IMR-90 (cell line): ENCODE results near the gene IRF6. TPM values are rescaled to one million over a fixed set of nuclear protein-coding genes. Genes with fewer than 3 reads are reported as not detected.

Experiments used
- ATAC-seq: fragments of 200-7000 bp; cut with Tn5 transposase; 2 replicates; pipeline ENCODE4 v1.9.1; 2020; ENCODE audit warnings: low read depth, mild to moderate bottlenecking, moderate library complexity
- BruUV-seq: library from RNA; stranded (reverse); fragments of 400-500 nt; replicated peaks from 2 replicates; lab custom pipeline; 2021; lab: Mats Ljungman, UMichigan
- CTCF ChIA-PET: fragments of 300-600 bp; formaldehyde crosslinking; extraction: SDS; loops from one replicate; lab custom pipeline; 2021; ENCODE audit warnings: antibody characterized with exemption; lab: Yijun Ruan, JAX
- POLR2A ChIA-PET: fragments of 300-600 bp; sonication (Branson Sonifier 250); formaldehyde crosslinking; loops from one replicate; lab custom pipeline; 2022; ENCODE audit warnings: antibody characterized with exemption; ENCODE audit not compliant: unreplicated experiment; lab: Charles Lee
- DNase-seq: peaks from one replicate; pipeline ENCODE4 v3.0.0; 2013
- H2AFZ ChIP-seq: replicated peaks from 2 replicates; pipeline ENCODE3; 2013; ENCODE audit warnings: low read length, mild to moderate bottlenecking; ENCODE audit not compliant: poor library complexity
- H2AK5ac ChIP-seq: 2 replicates; pipeline ENCODE4 v1.6.1; 2013; ENCODE audit warnings: low read depth, low read length, inconsistent platforms
- H2AK9ac ChIP-seq: replicated peaks from 2 replicates; pipeline ENCODE3; 2013; ENCODE audit warnings: mild to moderate bottlenecking, low read depth, low read length, moderate library complexity; ENCODE audit not compliant: poor library complexity
- H2BK120ac ChIP-seq: 2 replicates; pipeline ENCODE4 v1.6.1; 2013; ENCODE audit warnings: low read depth, low read length, inconsistent platforms
- H2BK15ac ChIP-seq: 3 replicates; pipeline ENCODE4 v1.6.1; 2013; ENCODE audit warnings: low read depth, low read length, inconsistent platforms
- H2BK20ac ChIP-seq: 2 replicates; pipeline ENCODE4 v1.6.1; 2013; ENCODE audit warnings: low read depth, mild to moderate bottlenecking, inconsistent platforms, low read length, moderate library complexity
- H2BK5ac ChIP-seq: 2 replicates; pipeline ENCODE4 v1.6.1; 2013; ENCODE audit warnings: mild to moderate bottlenecking, low read depth, low read length, inconsistent platforms; ENCODE audit not compliant: poor library complexity, severe bottlenecking
- H3K14ac ChIP-seq: replicated peaks from 2 replicates; pipeline ENCODE4 v1.6.1; 2013; ENCODE audit warnings: low read depth, low read length, inconsistent platforms
- H3K18ac ChIP-seq: 2 replicates; pipeline ENCODE4 v1.6.1; 2013; ENCODE audit warnings: low read depth, low read length, control low read depth
- H3K23ac ChIP-seq: 2 replicates; pipeline ENCODE4 v1.6.1; 2013; ENCODE audit warnings: low read depth, low read length, inconsistent platforms
- H3K27ac ChIP-seq: 2 replicates; pipeline ENCODE4 v1.5.1; 2013; ENCODE audit warnings: mild to moderate bottlenecking, control low read depth, low read length; ENCODE audit not compliant: insufficient read depth
- H3K27me3 ChIP-seq: 2 replicates; pipeline ENCODE4 v1.6.1; 2013; ENCODE audit warnings: low read length; ENCODE audit not compliant: control insufficient read depth, insufficient read depth
- H3K36me3 ChIP-seq: 2 replicates; pipeline ENCODE4 v1.6.1; 2013; ENCODE audit warnings: low read length, mixed read lengths; ENCODE audit not compliant: control insufficient read depth, insufficient read depth
- H3K4ac ChIP-seq: 2 replicates; pipeline ENCODE4 v1.6.1; 2013; ENCODE audit warnings: low read depth, low read length, inconsistent platforms
- H3K4me1 ChIP-seq: 2 replicates; pipeline ENCODE4 v1.6.1; 2013; ENCODE audit warnings: low read length, mixed read lengths; ENCODE audit not compliant: control insufficient read depth, insufficient read depth
- H3K4me2 ChIP-seq: 2 replicates; pipeline ENCODE4 v1.6.1; 2013; ENCODE audit warnings: low read depth, mild to moderate bottlenecking, control low read depth, low read length, moderate library complexity
- H3K4me3 ChIP-seq: 2 replicates; pipeline ENCODE4 v1.5.1; 2013; ENCODE audit warnings: low read depth, mild to moderate bottlenecking, control low read depth, low read length, moderate library complexity; ENCODE audit not compliant: insufficient read depth
- H3K56ac ChIP-seq: 2 replicates; pipeline ENCODE4 v1.6.1; 2013; ENCODE audit warnings: low read length, inconsistent platforms; ENCODE audit not compliant: insufficient read depth; ENCODE audit errors: extremely low read depth
- H3K79me1 ChIP-seq, 2 experiments: 2 replicates each; pipeline ENCODE4 v1.6.1; 2013; ENCODE audit warnings: low read length in 2 of 2, inconsistent platforms in 1 of 2, low read depth in 1 of 2
- H3K9ac ChIP-seq: 2 replicates; pipeline ENCODE4 v1.6.1; 2013; ENCODE audit warnings: low read depth, low read length, control low read depth
- H3K9me1 ChIP-seq: 2 replicates; pipeline ENCODE4 v1.6.1; 2013; ENCODE audit warnings: low read length, inconsistent platforms; ENCODE audit not compliant: insufficient read depth
- H3K9me3 ChIP-seq: 2 replicates; pipeline ENCODE4 v1.6.1; 2013; ENCODE audit warnings: low read length; ENCODE audit not compliant: control insufficient read depth, insufficient read depth
- H4K20me1 ChIP-seq: 2 replicates; pipeline ENCODE4 v1.6.1; 2013; ENCODE audit warnings: low read length, inconsistent platforms; ENCODE audit not compliant: insufficient read depth
- H4K5ac ChIP-seq: 2 replicates; pipeline ENCODE4 v1.6.1; 2013; ENCODE audit warnings: mild to moderate bottlenecking, low read depth, low read length, control low read depth
- H4K8ac ChIP-seq, 2 experiments: 2 replicates each; pipeline ENCODE4 v1.6.1; 2013; ENCODE audit warnings: low read depth in 2 of 2, low read length in 2 of 2, control low read depth in 1 of 2, inconsistent platforms in 1 of 2
- H4K91ac ChIP-seq: 2 replicates; pipeline ENCODE4 v1.6.1; 2013; ENCODE audit warnings: low read depth, low read length, inconsistent platforms; ENCODE audit not compliant: insufficient read depth
- BHLHE40 ChIP-seq: fragments of 150-350 bp; IDR thresholded peaks from 2 replicates; pipeline ENCODE4 v1.6.1; 2016; ENCODE audit warnings: mild to moderate bottlenecking, low read depth, low read length
- CEBPB ChIP-seq: IDR thresholded peaks from 2 replicates; pipeline ENCODE4 v1.6.1; 2012; ENCODE audit warnings: low read depth, low read length, improper control_type of control experiment
- CHD1 ChIP-seq: IDR thresholded peaks from 2 replicates; pipeline ENCODE4 v1.6.1; 2012; ENCODE audit warnings: low read depth, low read length, improper control_type of control experiment
- CTCF ChIP-seq: conservative IDR thresholded peaks from 2 replicates; pipeline ENCODE4 v1.5.1; 2012; ENCODE audit warnings: mild to moderate bottlenecking, low read depth, low read length, improper control_type of control experiment
- FOS ChIP-seq: fragments of 150-350 bp; IDR thresholded peaks from 2 replicates; pipeline ENCODE4 v1.6.1; 2016; ENCODE audit warnings: low read depth, low read length
- MAZ ChIP-seq: IDR thresholded peaks from 2 replicates; pipeline ENCODE4 v1.6.1; 2012; ENCODE audit warnings: low read depth, mild to moderate bottlenecking, low read length, improper control_type of control experiment, moderate library complexity, borderline replicate concordance
- MXI1 ChIP-seq: IDR thresholded peaks from 2 replicates; pipeline ENCODE4 v1.6.1; 2012; ENCODE audit warnings: low read depth, mild to moderate bottlenecking, low read length, moderate library complexity, borderline replicate concordance
- NFE2L2 ChIP-seq: fragments of 150-350 bp; IDR thresholded peaks from 2 replicates; pipeline ENCODE4 v1.6.1; 2016; ENCODE audit warnings: low read depth, mild to moderate bottlenecking, low read length
- POLR2A ChIP-seq: IDR thresholded peaks from 2 replicates; pipeline ENCODE4 v1.6.1; 2012; ENCODE audit warnings: mild to moderate bottlenecking, low read depth, low read length
- RAD21 ChIP-seq: IDR thresholded peaks from 2 replicates; pipeline ENCODE4 v1.6.1; 2012; ENCODE audit warnings: low read length, improper control_type of control experiment
- RFX5 ChIP-seq: IDR thresholded peaks from 2 replicates; pipeline ENCODE4 v1.8.0; 2012; ENCODE audit warnings: low read depth, mild to moderate bottlenecking, low read length, moderate library complexity
- SMC3 ChIP-seq: fragments of 150-350 bp; IDR thresholded peaks from 2 replicates; pipeline ENCODE4 v1.6.1; 2016; ENCODE audit warnings: low read depth, mild to moderate bottlenecking, antibody characterized with exemption, low read length, moderate library complexity
- USF2 ChIP-seq: fragments of 150-350 bp; IDR thresholded peaks from 2 replicates; pipeline ENCODE4 v1.6.1; 2017; ENCODE audit warnings: mild to moderate bottlenecking, antibody characterized with exemption, low read length, low read depth
- WGBS, 2 experiments: methylation state at CpG; one replicate each; pipeline versions ENCODE4 v1.1.5 to v1.1.7; 2013; ENCODE audit warnings: missing lambda C conversion rate in 2 of 2; ENCODE audit not compliant: insufficient read length in 1 of 2; ENCODE audit errors: extremely low coverage in 2 of 2; 5-methylcytosine and 5-hydroxymethylcytosine counted together
- dilution Hi-C: fragments of 300-500 bp; cut with HindIII; formaldehyde crosslinking; loops from one replicate; pipeline ENCODE4 v1.14.3; 2018; ENCODE audit warnings: low sequenced_read_pairs; ENCODE audit not compliant: unreplicated experiment
- in situ Hi-C: fragments of 300-500 bp; cut with MboI; formaldehyde crosslinking; loops from 3 replicates; pipeline ENCODE4 v1.14.3; 2019; ENCODE audit warnings: low sequenced_read_pairs, inconsistent platforms, mixed read lengths
- intact Hi-C: fragments of 100-400 bp; cut with micrococcal nuclease; formaldehyde crosslinking; loops from 2 replicates; pipeline ENCODE4 v1.10.0; 2022
- polyA plus RNA-seq, 3 experiments: library from polyadenylated mRNA; depleted of rRNA; stranded (reverse); fragments of >200 nt; gene quantifications; 2 replicates each; pipeline ENCODE4 v1.2.3, GENCODE V29; 2012; ENCODE audit warnings: low replicate concordance in 1 of 3
- total RNA-seq: library from RNA; depleted of rRNA; stranded (reverse); fragments of >200 nt; gene quantifications from 2 replicates; pipeline ENCODE4 v1.2.3, GENCODE V29; 2012

Gene IRF6
- total and polyA plus RNA-seq, 2 of the 4 experiments (the other 2 are of a cell fraction) = 1.2 to 2.9 TPM

- Histone ChIP-seq H3K23ac (no peak overlapping the region), H3K9ac (no peak overlapping the region), H2BK15ac (no peak overlapping the region), H2AK9ac (peak overlapping the region; percentile 7), H4K5ac (no peak overlapping the region), H3K36me3 (peaks cover 32% of the 10 kb centered on the region), H4K20me1 (no peaks in the 10 kb centered on the region), H3K79me1 (peaks cover 25 to 45% of the 10 kb centered on the region in 2 experiments), H4K91ac (no peak overlapping the region), H2BK5ac (no peak overlapping the region), H3K4ac (no peak overlapping the region), H4K8ac (no peak overlapping the region), H3K9me1 (peaks cover 9% of the 10 kb centered on the region), H2AFZ (no peak overlapping the region), H3K4me1 (no peaks in the 10 kb centered on the region), H3K14ac (no peak overlapping the region), H3K4me3 (no peak overlapping the region), H3K27me3 (no peaks in the 10 kb centered on the region), H3K27ac (no peak overlapping the region), H3K56ac (no peak overlapping the region), H3K18ac (no peak overlapping the region), H3K9me3 (no peaks in the 10 kb centered on the region), H3K4me2 (no peak overlapping the region), H2AK5ac (no peak overlapping the region), H2BK20ac (no peak overlapping the region), H2BK120ac (no peak overlapping the region)
- BruUV-seq = no TSS peak
- POLR2A ChIA-PET = no interaction called here
- dilution Hi-C loops (no loop called here), in situ Hi-C loops (no loop called here), intact Hi-C loops (no loop called here)
- CTCF ChIA-PET = interaction anchor here (1.4 kb wide), 1 partner anchor 11 kb away, joined by 9 read pairs; no protein-coding TSS in a partner anchor
- ATAC-seq = no peak
- no peak for DNase-seq
- WGBS, 2 experiments = no CpG with 5 or more reads among the region's 5 CpGs
- TF ChIP-seq RAD21 = no peak
- no peak for TF ChIP-seq SMC3
- TF ChIP-seq MAZ = no peak
- TF ChIP-seq BHLHE40 = no peak
- TF ChIP-seq USF2 = no peak
- no peak for TF ChIP-seq POLR2A
- no peak for TF ChIP-seq MXI1
- no peak for TF ChIP-seq RFX5
- no peak for TF ChIP-seq NFE2L2
- no peak for TF ChIP-seq CEBPB
- no peak for TF ChIP-seq FOS
- no peak for TF ChIP-seq CHD1
- no peak for TF ChIP-seq CTCF
Observed at GRCh38 chr1:209849388-209849787, 43.4 kb upstream of the IRF6 start.
